Activated naive CD8-positive, alpha-beta T cell (primary cell): ENCODE data around the gene ANKRD9.
A peak's percentile ranks its signal among the peaks of the same experiment; 100 is the strongest.
"Not testable (repeated sequence)": the region's sequence is repeated elsewhere in the genome, so short reads cannot be mapped to it uniquely, and the experiment has no call there.

Experiments used
- H3K27ac Mint-ChIP-seq: one replicate; pipeline ENCODE4 v1.8.0; 2021; ENCODE audit warnings: mixed read lengths
- H3K27me3 Mint-ChIP-seq: one replicate; pipeline ENCODE4 v1.8.0; 2021; ENCODE audit warnings: mixed read lengths
- H3K36me3 Mint-ChIP-seq: one replicate; pipeline ENCODE4 v1.8.0; 2021; ENCODE audit warnings: mixed read lengths
- H3K4me1 Mint-ChIP-seq: one replicate; pipeline ENCODE4 v1.8.0; 2021; ENCODE audit warnings: low read depth, mixed read lengths
- H3K4me3 Mint-ChIP-seq: one replicate; pipeline ENCODE4 v1.8.0; 2021; ENCODE audit warnings: mild to moderate bottlenecking, mixed read lengths
- H3K9me3 Mint-ChIP-seq: one replicate; pipeline ENCODE4 v1.8.0; 2021; ENCODE audit warnings: low read depth, mixed read lengths

ANKRD9 gene

GRCh38 chr14:102509746-102510615 lies at the start of gene ANKRD9:
ANKRD9 (minus strand) TSS chr14:102509776; CDS start chr14:102507889, 1,887 bp downstream.
- Mint-ChIP-seq H3K4me1 (peaks cover 20% of the 10 kb centered on the region), H3K27me3 (no peaks in the 10 kb centered on the region), H3K27ac (no peak within 1 kb of the TSS), H3K36me3 (no peaks in the 10 kb centered on the region), H3K9me3 (no peaks in the 10 kb centered on the region), H3K4me3 (peak within 1 kb of the TSS; percentile 83)

DNA sequence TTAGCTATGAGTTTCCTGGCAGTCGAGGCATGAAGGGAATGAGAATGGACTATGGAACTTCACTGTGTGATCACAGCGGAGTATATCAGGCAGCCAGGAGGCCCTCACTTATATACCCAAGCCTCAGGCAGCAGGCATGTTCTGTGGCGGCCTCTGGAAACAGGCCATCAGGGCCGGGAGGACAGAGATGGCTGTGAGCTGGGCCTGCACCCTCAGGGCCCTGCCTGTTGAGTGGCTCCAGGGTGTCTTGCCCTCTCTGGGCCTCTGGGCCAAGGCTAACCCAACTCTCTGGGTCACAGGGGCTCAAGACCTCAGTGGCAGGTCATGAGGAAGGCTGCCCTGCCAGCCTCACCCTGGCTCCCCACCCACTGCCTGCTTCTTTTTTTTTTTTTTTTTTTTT lies 49.0 kb upstream of the ANKRD9 start:
- no peaks in the 10 kb centered on the region for H3K36me3 Mint-ChIP-seq

DNA sequence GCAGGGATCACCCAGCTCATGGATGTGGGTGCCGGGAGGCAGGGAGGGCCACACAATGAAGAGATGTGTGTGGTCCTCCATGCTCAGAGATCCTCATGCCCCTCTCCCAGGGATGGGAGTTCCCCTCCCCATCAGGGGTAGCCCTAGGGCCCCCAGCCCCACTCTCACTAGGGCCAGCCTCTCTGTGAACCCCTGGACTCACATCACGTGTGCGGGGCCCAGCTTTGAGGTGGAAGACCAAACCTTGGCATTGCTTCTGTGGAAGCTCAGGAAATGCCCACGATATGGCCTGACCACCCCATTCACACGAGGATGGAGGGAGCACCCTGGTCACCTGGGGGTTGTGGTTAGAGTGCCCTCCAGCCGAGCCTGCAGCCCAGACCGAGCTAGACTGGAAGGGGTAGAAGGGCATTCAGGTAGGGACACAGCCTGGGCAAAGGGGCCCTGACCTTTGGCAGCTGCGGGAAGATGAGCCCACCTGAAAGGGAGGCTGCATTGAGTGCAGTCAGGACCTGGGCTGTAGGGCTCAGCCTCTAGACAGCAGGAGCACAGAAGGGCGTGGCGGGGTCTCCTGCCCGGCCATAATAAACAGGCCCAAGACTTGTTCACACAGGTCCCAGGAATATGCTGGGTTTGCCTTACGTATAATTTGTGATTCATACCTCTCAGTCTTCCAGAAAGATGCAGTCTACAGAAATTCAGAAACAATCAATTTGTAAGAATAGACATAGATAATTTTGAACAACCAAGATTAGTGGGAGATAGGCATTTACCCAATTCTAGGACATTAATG lies 48.1 kb upstream of the ANKRD9 start:
- H3K9me3 Mint-ChIP-seq: no peaks in the 10 kb centered on the region
- H3K36me3 Mint-ChIP-seq: no peaks in the 10 kb centered on the region
- H3K4me3 Mint-ChIP-seq: no peak overlapping the region
- H3K27me3 Mint-ChIP-seq: no peaks in the 10 kb centered on the region
- H3K4me1 Mint-ChIP-seq: peaks cover 3% of the 10 kb centered on the region
- H3K27ac Mint-ChIP-seq: no peak overlapping the region

More for the DNA sequence above, 49.0 kb upstream of the ANKRD9 start:
- H3K27ac Mint-ChIP-seq: no peak overlapping the region
- peaks cover 3% of the 10 kb centered on the region for H3K4me1 Mint-ChIP-seq
- H3K4me3 Mint-ChIP-seq: no peak overlapping the region
- no peaks in the 10 kb centered on the region for H3K9me3 Mint-ChIP-seq
- H3K27me3 Mint-ChIP-seq: no peaks in the 10 kb centered on the region

GRCh38 chr14:102556098-102556677 lies 46.6 kb upstream of the ANKRD9 start:
- Mint-ChIP-seq H3K9me3 (no peaks in the 10 kb centered on the region), H3K4me1 (peaks cover 3% of the 10 kb centered on the region), H3K4me3 (no peak overlapping the region), H3K27me3 (no peaks in the 10 kb centered on the region), H3K36me3 (no peaks in the 10 kb centered on the region), H3K27ac (no peak overlapping the region)

DNA sequence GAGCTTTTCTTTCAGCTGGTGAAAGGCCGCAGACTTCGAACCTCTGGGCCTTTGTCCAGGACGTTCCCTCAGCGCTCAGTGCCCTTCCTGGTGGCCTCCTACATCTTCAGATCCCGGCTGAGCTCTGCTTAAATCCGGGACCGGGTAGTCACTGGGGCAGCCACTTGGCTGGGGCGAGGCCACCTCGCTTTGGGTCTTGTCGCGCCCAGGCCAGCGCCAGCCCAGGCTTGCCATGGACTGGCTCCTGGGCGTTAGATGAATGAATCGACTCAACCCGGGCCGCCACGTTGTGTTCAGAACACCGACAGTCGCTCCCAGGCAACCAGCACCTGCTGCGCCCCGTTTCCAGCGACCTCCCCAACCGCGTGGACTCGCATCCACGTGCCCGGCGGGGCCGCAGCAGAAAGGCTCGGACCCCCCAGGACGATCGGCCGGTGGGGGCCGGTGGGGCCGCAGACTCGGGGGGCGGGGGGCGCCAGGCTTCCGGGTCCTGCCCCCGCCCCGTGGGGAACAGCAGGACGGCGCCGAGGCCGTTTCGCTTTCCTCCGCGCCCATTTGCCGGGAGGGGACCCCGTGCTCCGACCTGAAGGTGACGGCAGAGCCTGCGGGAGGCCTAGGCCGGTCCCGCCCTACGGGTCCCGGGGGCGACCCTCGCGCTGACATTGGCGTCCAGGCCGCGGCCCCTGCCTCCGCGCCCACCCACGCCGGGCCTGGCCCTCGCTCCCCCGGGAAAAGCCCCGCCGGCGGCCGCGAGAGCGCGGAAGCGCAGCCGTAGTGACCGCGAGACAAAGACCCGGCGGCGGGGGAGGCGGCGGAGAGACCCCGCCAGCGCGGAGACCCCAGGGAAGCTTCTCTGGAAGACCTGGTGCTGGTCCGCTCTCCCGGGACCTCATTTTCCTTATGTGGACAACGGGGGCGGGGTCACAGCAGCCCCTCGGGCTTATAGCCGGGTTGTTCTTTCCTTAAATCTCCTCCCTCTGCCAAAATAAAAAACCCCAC lies 45.5 kb upstream of the ANKRD9 start:
- Mint-ChIP-seq H3K27me3 (no peaks in the 10 kb centered on the region), H3K27ac (peak overlapping the region; percentile 85), H3K36me3 (no peaks in the 10 kb centered on the region), H3K4me1 (peaks cover 3% of the 10 kb centered on the region), H3K4me3 (peak overlapping the region; percentile 78), H3K9me3 (no peaks in the 10 kb centered on the region)

GRCh38 chr14:102551995-102552705 lies 42.6 kb upstream of the ANKRD9 start:
- H3K4me3 Mint-ChIP-seq: no peak overlapping the region
- H3K36me3 Mint-ChIP-seq: no peaks in the 10 kb centered on the region
- H3K4me1 Mint-ChIP-seq: peaks cover 3% of the 10 kb centered on the region
- H3K9me3 Mint-ChIP-seq: no peaks in the 10 kb centered on the region
- no peak overlapping the region for H3K27ac Mint-ChIP-seq
- H3K27me3 Mint-ChIP-seq: peaks cover 2% of the 10 kb centered on the region

- not testable (repeated sequence) for H3K9me3 Mint-ChIP-seq, H3K4me1 Mint-ChIP-seq
Measured at GRCh38 chr14:102550927-102551401, 41.4 kb upstream of the ANKRD9 start.

DNA sequence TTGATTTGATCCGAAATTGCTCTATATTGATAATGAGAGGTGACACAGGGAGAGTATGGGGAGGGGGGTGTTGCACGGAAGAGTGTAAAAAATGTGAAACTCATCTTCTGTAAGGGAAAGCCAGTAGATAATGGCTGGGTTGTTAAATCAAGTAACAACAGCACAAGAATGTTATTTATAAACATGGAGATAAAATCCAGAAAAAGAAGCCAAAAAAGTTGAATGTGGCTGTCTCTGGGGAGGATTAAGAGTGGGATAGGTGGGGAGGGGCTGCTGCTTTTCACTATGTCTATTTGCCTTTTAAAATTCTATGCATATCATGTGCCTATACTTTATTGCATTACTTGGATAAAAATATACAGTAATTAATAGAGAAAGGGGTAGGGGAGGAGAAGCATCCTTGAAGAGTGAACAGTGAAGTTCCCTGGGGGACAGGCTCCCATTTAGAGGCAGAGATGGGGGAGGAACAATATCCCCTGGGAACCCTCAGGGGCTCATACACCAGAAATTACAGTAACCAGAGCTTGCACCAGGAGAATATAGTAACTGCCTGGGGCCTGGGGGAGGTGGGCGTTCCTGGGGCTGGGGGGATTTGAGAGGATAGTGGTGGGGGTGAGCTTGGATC lies 39.2 kb upstream of the ANKRD9 start:
- H3K36me3 Mint-ChIP-seq: no peaks in the 10 kb centered on the region
- H3K27ac Mint-ChIP-seq: no peak overlapping the region
- H3K9me3 Mint-ChIP-seq: no peaks in the 10 kb centered on the region
- peaks cover 11% of the 10 kb centered on the region for H3K27me3 Mint-ChIP-seq
- H3K4me1 Mint-ChIP-seq: peaks cover 3% of the 10 kb centered on the region
- H3K4me3 Mint-ChIP-seq: no peak overlapping the region

More at GRCh38 chr14:102550927-102551401, 41.4 kb upstream of the ANKRD9 start:
- not testable (repeated sequence) for H3K27ac Mint-ChIP-seq, H3K4me3 Mint-ChIP-seq, H3K36me3 Mint-ChIP-seq, H3K27me3 Mint-ChIP-seq

DNA sequence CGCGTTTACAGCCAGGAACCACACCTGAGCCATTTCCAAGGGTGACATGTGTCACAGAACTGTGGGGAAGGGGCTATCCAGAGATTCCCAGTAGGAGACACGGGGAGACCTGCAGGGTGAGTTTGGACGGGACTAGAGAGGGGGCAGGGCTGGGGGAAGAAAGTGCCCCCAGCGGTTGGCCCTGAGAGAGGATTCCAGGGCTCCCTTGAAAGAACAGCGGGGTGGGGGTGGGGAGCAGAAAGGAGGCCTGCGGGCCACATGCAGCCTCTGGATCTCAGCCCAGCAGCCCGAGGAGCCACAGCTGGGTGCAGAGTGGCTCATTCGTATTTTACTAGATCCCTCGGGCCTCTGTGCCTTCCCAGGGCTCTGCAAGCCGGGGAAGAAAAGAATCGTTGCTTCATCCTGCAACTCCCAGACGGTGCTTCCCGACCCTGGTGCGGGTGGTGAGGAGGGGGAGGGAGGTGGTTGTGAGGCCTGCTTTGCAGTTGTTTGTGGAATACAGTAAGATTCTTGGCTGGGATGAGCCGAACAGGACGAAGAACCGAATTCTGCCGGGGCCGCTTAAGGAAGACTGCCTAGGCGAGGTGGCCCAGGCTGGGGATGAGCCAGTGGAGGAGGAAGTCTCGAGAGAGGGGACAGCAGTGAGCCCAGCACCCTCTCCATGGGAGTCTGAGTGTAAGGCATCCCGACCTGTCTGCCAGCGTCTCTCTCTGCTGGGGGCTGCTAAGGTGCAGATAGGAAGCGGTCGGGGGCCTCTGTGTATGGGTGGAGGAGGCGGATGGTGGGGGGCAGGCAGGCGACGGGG lies 36.1 kb upstream of the ANKRD9 start:
- H3K36me3 Mint-ChIP-seq: no peaks in the 10 kb centered on the region
- no peak overlapping the region for H3K27ac Mint-ChIP-seq
- H3K4me1 Mint-ChIP-seq: peaks cover 3% of the 10 kb centered on the region
- no peaks in the 10 kb centered on the region for H3K9me3 Mint-ChIP-seq
- H3K4me3 Mint-ChIP-seq: peak overlapping the region; percentile 68
- H3K27me3 Mint-ChIP-seq: peaks cover 11% of the 10 kb centered on the region

DNA sequence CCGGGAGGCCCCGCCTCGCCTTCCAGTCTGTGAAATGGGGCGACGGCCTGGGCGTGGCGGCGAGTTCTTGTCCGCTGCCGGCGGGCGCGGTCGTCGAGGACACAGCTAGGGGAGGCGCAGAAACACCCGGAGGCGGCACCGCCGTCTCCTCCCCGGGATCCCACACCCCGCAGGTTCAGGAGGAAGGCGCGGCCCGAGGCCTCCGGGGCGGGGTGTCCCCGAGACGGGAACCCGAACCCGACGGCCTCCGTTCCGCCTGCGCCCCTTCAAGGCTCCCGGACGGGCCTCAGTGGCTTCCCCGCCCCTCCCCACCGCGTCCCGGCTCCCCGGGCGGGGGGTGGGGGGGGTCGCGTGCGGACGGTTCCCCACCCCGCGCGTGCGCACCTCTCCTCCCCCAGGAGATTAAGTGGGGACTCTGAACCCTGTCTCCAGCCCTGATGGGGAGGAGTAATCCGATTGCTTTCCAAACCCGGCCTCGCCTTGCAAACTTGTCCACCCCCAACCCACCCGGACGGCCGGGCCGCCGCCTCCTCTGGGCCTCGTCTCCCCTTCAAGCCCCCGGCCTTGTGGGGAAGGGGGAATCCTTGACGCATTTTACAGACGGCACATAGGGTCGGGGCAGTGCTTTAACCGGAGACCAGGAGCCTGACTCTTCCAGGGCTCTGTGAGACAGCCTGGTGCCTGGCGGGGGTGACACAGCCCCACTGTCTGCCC lies 35.3 kb upstream of the ANKRD9 start:
- H3K4me3 Mint-ChIP-seq: peak overlapping the region; percentile 68
- H3K4me1 Mint-ChIP-seq: peaks cover 3% of the 10 kb centered on the region
- H3K27ac Mint-ChIP-seq: no peak overlapping the region
- H3K36me3 Mint-ChIP-seq: no peaks in the 10 kb centered on the region
- H3K9me3 Mint-ChIP-seq: no peaks in the 10 kb centered on the region
- H3K27me3 Mint-ChIP-seq: peaks cover 11% of the 10 kb centered on the region

GRCh38 chr14:102544046-102544746 lies 34.6 kb upstream of the ANKRD9 start:
- H3K9me3 Mint-ChIP-seq: no peaks in the 10 kb centered on the region
- peaks cover 11% of the 10 kb centered on the region for H3K27me3 Mint-ChIP-seq
- no peaks in the 10 kb centered on the region for H3K36me3 Mint-ChIP-seq
- peak overlapping the region; percentile 49 for H3K4me3 Mint-ChIP-seq
- no peak overlapping the region for H3K27ac Mint-ChIP-seq
- peaks cover 3% of the 10 kb centered on the region for H3K4me1 Mint-ChIP-seq

GRCh38 chr14:102541771-102542170 lies 32.2 kb upstream of the ANKRD9 start:
- no peaks in the 10 kb centered on the region for H3K36me3 Mint-ChIP-seq
- H3K4me1 Mint-ChIP-seq: peaks cover 3% of the 10 kb centered on the region
- no peak overlapping the region for H3K27ac Mint-ChIP-seq
- H3K27me3 Mint-ChIP-seq: peaks cover 9% of the 10 kb centered on the region
- H3K9me3 Mint-ChIP-seq: no peaks in the 10 kb centered on the region
- no peak overlapping the region for H3K4me3 Mint-ChIP-seq
